ENCODE results near the gene MT1G. TPM values are rescaled to one million over a fixed set of nuclear protein-coding genes. Genes with fewer than 3 reads are reported as not detected.
A peak's percentile ranks its signal among the peaks of the same experiment; 100 is the strongest.

The MT1G gene
- total RNA-seq, 3 donors from 2014 or later (not counting 1 experiment from before 2014, with no cell fraction given) = 0.80 to 1.5 TPM; not detected in 1

GRCh38 chr16:56639045-56639444 lies 28.8 kb downstream of the MT1G start:
- Mint-ChIP-seq H3K36me3 (no peaks in the 10 kb centered on the region), H3K4me1 (peaks cover 20 to 22% of the 10 kb centered on the region in 2 donors), H3K27me3 (ENCODE audit: low read depth in 2 of 2) (peaks cover 63 to 64% of the 10 kb centered on the region in 2 donors), H3K4me3 (no peak overlapping the region), H3K27ac (no peak overlapping the region), H3K9me3 (no peaks in the 10 kb centered on the region)
- peaks cover 39% of the 10 kb centered on the region for H3K27me3 ChIP-seq (ENCODE audit: control insufficient read depth, insufficient read depth, low read length)
- intact Hi-C loops (cut with micrococcal nuclease) = no loop called here
- DNase-seq (no peak), ATAC-seq (no peak)
- WGBS (ENCODE audit: insufficient coverage) = 85% methylated on average over 1 of the region's 1 CpG
- no peaks in the 10 kb centered on the region for H3K9me3 ChIP-seq (ENCODE audit: control insufficient read depth, insufficient read depth, low read length)
- peaks cover 33% of the 10 kb centered on the region for H3K4me1 ChIP-seq (ENCODE audit: control insufficient read depth, insufficient read depth, low read length)
- no peak overlapping the region for H3K27ac ChIP-seq (ENCODE audit: low read length)
- H3K4me3 ChIP-seq (ENCODE audit: low read length) = no peak overlapping the region
- TF ChIP-seq CTCF (IDR thresholded peaks at IDR 0.05) = no peak
- no peaks in the 10 kb centered on the region for H3K36me3 ChIP-seq (ENCODE audit: control insufficient read depth, insufficient read depth, low read length)

GRCh38 chr16:56637814-56638750 lies 29.8 kb downstream of the MT1G start, which contains the start of gene MT1A:
Gene MT1A, plus strand, starts transcription at chr16:56638666. Its CDS starts 73 bp downstream, at chr16:56638739.
- Histone ChIP-seq H3K27me3 (ENCODE audit: control insufficient read depth, insufficient read depth, low read length) (peaks cover 46% of the 10 kb centered on the region), H3K4me1 (ENCODE audit: control insufficient read depth, insufficient read depth, low read length) (peaks cover 23% of the 10 kb centered on the region), H3K9me3 (ENCODE audit: control insufficient read depth, insufficient read depth, low read length) (no peaks in the 10 kb centered on the region), H3K36me3 (ENCODE audit: control insufficient read depth, insufficient read depth, low read length) (no peaks in the 10 kb centered on the region), H3K4me3 (ENCODE audit: low read length) (no peak within 1 kb of the TSS), H3K27ac (ENCODE audit: low read length) (no peak within 1 kb of the TSS)
- Mint-ChIP-seq H3K27me3 (ENCODE audit: low read depth in 2 of 2) (peaks cover 69 to 70% of the 10 kb centered on the region in 2 donors), H3K4me3 (no peak within 1 kb of the TSS), H3K36me3 (no peaks in the 10 kb centered on the region), H3K27ac (no peak within 1 kb of the TSS), H3K4me1 (peaks cover 13 to 14% of the 10 kb centered on the region in 2 donors), H3K9me3 (no peaks in the 10 kb centered on the region)
- TF ChIP-seq CTCF (IDR thresholded peaks at IDR 0.05) = no peak
- WGBS (ENCODE audit: insufficient coverage) = 6% methylated on average over 68 of the region's 68 CpGs
- intact Hi-C loops (cut with micrococcal nuclease) = no loop called here
- ATAC-seq = no peak
- peak in 1 of 2 donors; percentile 38 for DNase-seq

GRCh38 chr16:56636616-56637413 lies 31.1 kb downstream of the MT1G start:
- Histone ChIP-seq H3K4me3 (ENCODE audit: low read length) (no peak overlapping the region), H3K4me1 (ENCODE audit: control insufficient read depth, insufficient read depth, low read length) (peaks cover 24% of the 10 kb centered on the region), H3K9me3 (ENCODE audit: control insufficient read depth, insufficient read depth, low read length) (no peaks in the 10 kb centered on the region), H3K27me3 (ENCODE audit: control insufficient read depth, insufficient read depth, low read length) (peaks cover 52% of the 10 kb centered on the region), H3K36me3 (ENCODE audit: control insufficient read depth, insufficient read depth, low read length) (no peaks in the 10 kb centered on the region), H3K27ac (ENCODE audit: low read length) (no peak overlapping the region)
- no peak for TF ChIP-seq CTCF (IDR thresholded peaks at IDR 0.05)
- intact Hi-C loops (cut with micrococcal nuclease) = no loop called here
- Mint-ChIP-seq H3K4me3 (no peak overlapping the region), H3K9me3 (no peaks in the 10 kb centered on the region), H3K27ac (no peak overlapping the region), H3K27me3 (ENCODE audit: low read depth in 2 of 2) (peaks cover 67 to 74% of the 10 kb centered on the region in 2 donors), H3K36me3 (no peaks in the 10 kb centered on the region), H3K4me1 (peaks cover 8 to 12% of the 10 kb centered on the region in 2 donors)
- WGBS (ENCODE audit: insufficient coverage) = 31% methylated on average over 9 of the region's 9 CpGs
- no peak for ATAC-seq
- DNase-seq = no peak
